Astrocyte of the cerebellum (primary cell): ENCODE measurements around the gene CIB1.
"Not testable (repeated sequence)": the region's sequence is repeated elsewhere in the genome, so short reads cannot be mapped to it uniquely, and the experiment has no call there.

Experiments used
- DNase-seq: peaks from one replicate; pipeline ENCODE4 v3.0.0-alpha.2; 2011; ENCODE audit warnings: low read depth
- H3K4me3 ChIP-seq: 2 replicates; pipeline ENCODE4 v1.5.1; 2011; ENCODE audit warnings: mild to moderate bottlenecking, low read depth, low read length, moderate library complexity
- in situ Hi-C: cut with HindIII; loops from 2 replicates; pipeline ENCODE4 v1.10.0; 2017; ENCODE audit warnings: low sequenced_read_pairs
- TF ChIP-seq, protein P1 (sequence below): IDR thresholded peaks from 2 replicates; pipeline ENCODE4 v1.5.1; 2012; ENCODE audit warnings: low read length, low read depth, moderate library complexity, mild to moderate bottlenecking; ENCODE audit errors: missing control alignments

The CIB1 gene

DNA sequence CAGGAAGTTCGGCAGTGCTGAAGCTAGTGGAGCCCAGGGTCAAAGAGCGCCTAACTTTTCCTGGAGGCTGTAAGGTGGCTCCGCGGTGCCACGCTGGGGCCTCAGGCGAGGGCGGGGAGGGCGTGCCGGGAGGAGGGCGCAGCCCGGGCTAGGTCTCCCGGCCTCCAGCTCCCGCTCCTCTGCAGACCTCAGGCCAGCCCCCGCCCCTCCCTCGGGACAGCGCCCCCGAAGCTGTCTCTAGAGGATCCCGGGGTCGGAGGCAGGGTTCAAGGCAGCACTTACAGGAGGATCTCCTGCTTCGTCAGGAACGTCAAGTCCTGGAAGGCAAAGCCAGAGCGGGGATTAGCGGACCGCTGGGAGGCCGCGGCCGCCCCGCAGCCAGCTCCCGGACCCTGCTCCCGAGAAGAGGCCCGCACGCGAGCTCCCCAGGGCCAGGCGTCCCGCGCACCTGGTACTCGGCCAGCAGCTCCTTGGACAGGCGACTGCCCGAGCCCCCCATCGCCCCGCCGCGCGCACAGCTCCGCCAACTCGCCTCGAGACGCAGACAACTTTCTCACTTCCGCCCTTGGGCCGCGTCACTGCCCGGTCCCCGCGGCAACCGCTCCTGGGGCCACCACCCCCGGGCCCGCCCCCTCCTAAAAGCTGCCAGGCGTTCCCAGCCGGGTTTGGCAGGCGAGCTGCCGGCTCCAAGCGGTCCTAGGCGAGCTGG lies at the start of gene CIB1:
CIB1 (minus strand) TSS at position 555 of the 709 bp plus-strand sequence; CDS start at position 499, 56 bp downstream.
- in situ Hi-C loops: no loop called here
- peak; percentile 91 for DNase-seq
- peak within 1 kb of the TSS; percentile 88 for H3K4me3 ChIP-seq
- TF ChIP-seq, protein P1, sequence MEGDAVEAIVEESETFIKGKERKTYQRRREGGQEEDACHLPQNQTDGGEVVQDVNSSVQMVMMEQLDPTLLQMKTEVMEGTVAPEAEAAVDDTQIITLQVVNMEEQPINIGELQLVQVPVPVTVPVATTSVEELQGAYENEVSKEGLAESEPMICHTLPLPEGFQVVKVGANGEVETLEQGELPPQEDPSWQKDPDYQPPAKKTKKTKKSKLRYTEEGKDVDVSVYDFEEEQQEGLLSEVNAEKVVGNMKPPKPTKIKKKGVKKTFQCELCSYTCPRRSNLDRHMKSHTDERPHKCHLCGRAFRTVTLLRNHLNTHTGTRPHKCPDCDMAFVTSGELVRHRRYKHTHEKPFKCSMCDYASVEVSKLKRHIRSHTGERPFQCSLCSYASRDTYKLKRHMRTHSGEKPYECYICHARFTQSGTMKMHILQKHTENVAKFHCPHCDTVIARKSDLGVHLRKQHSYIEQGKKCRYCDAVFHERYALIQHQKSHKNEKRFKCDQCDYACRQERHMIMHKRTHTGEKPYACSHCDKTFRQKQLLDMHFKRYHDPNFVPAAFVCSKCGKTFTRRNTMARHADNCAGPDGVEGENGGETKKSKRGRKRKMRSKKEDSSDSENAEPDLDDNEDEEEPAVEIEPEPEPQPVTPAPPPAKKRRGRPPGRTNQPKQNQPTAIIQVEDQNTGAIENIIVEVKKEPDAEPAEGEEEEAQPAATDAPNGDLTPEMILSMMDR: peak; percentile 51

DNA sequence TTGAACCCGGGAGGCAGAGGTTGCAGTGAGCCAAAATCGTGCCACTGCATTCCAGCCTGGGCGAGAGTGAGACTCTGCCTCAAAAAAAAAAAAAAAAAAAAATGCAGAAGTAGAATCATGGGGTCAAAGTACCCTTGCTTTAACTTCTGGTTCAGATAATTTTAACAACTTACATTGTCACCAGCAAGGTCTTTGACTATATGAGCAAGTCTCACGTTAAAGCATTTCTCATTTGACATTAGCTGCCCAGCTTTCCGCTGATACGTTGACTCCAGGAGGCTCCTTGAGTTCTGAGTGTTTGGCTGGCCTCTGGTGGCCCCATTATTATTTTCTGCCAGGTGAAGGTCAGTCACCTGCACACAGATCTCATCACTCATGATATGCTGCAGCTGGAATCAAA lies 47.9 kb upstream of the CIB1 start:
- H3K4me3 ChIP-seq, DNase-seq, in situ Hi-C loops: not testable (repeated sequence)

DNA sequence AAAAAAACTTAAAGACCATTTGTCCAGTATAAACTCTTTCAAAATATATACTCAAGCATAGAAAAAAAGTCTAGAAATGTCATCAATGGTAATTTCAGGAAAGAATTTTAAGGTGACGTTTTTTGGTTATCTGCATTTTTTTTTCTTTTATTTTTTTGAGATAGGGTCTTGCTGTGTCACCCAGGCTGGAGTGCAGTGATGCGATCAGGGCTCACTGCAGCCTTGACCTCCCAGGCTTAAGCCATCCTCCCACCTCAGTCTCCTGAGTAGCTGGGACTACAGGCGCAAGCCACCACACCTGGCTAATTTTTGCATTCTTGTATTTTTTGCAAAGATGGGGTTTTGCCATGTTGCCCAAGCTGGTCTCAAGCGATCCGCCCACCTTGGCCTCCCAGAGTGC lies 47.0 kb upstream of the CIB1 start:
- H3K4me3 ChIP-seq, DNase-seq, in situ Hi-C loops: not testable (repeated sequence)

DNA sequence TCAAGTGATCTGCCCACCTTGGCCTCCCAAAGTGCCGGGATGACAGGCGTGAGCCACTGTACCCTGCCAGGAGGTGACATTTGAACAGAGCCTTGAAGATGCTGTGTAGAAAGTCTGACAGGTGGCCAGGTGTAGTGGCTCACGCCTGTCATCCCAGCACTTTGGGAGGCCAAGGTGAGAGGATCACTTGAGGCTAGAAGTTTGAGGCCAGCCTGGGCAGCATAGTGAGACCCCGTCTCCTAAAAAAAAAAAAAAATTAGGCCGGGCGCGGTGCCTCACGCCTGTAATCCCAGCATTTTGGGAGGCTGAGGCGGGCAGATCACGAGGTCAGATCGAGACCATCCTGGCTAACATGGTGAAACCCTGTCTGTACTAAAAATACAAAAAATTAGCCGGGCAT lies 44.7 kb upstream of the CIB1 start:
- in situ Hi-C loops, H3K4me3 ChIP-seq, DNase-seq: not testable (repeated sequence)

DNA sequence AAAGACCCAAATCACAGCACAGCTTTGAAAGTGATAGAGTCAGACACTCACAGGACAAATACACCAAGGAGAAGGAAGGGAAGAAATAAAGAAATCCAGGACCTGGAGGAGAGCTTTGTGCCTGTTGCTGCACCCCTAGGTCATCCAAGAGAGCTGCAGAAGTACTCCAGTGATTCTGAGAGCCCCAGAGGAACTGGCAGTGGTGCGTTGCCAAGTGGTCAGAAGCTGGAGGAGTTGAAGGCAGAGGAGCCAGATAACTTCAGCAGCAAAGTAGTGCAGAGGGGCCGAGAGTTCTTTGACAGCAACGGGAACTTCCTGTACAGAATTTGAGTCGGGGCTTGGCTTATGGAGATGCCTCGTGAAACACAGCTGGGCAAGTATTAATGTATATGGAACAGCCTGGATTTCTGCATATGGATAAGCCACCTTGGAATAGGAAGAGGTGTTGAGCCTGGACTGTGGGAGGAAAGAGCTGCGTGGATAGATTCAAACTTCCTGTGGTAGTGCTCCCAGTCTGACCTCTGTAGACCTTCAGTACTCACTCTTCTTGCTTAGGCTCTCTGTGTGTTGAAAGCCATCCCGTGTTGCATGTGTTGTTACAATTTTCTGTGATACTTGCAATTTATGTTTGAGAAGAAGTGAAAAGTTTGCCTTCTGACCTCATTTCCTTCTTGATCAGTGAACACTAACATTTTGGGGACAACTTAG lies 37.9 kb upstream of the CIB1 start:
- DNase-seq: no peak
- no peak overlapping the region for H3K4me3 ChIP-seq
- in situ Hi-C loops: no loop called here
- TF ChIP-seq, protein P1: no peak

DNA sequence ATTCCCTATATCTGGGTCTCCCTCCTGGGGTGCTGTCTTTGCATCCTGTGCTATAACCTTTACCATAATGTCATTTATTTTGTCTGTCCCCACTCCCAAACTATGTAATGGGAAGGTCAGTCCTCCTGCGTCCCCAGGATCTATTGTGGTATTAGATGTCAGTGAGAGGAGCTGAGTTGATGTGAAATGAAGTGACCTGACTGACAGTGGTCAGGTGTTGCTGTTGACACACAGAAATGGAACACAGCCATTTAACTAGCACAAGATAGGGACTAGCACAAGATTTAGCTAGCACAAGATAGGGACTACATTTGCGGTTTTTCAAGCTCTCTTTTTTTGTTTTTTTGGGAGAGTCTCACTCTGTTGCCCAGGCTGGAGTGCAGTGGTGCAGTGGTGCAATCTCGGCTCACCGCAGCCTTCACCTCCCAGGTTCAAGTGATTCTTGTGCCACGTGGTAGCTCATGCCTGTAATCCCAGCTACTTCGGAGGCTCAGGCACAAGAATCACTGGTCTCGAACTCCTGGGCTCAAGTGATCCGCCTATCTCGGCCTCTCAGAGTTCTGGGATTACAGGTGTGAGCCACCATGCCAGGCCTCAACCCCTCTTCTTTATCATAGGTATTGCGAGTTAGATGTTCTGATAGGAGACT lies 36.9 kb upstream of the CIB1 start:
- in situ Hi-C loops: no loop called here
- TF ChIP-seq, protein P1: no peak
- no peak overlapping the region for H3K4me3 ChIP-seq
- DNase-seq: no peak

DNA sequence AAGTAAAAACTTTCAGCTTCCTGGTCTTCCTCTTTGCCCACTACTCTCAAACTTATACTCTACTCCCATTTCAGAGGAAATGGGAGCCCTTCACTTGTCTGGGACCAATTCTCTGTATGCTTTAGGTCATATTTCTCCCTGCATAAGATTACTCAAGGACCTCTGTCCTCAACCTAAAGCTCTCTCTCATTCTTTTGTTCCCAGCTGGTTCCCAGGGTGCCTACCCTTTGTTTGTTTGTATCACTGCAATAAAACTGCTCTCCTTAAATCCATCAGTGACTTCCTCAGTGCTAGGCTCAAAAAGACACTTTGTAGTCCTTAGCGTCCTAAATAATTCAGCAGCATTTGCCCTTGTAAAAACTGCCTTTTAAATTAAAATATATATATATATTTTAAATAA lies 34.7 kb upstream of the CIB1 start:
- no peak overlapping the region for H3K4me3 ChIP-seq
- in situ Hi-C loops: no loop called here
- TF ChIP-seq, protein P1: no peak
- DNase-seq: no peak

DNA sequence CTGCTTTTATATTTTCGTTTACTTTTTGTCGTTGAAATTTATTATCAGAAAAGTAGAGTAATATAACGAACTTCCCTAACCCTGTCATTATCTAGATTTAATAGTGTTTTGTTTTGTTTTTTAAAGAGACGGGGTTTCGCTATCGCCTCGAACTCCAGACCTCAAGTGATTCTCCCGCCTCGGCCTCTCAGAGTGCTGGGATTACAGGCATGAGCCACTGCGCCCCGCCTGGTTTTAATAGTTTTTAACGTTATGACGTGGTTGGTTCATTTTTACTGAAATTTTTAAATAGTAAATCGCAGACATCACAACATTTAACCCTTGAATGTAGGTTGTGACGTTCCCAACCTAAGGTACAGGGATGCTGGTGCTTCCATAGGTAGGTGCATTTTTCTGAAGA lies 32.7 kb upstream of the CIB1 start:
- TF ChIP-seq, protein P1: no peak
- H3K4me3 ChIP-seq: peak overlapping the region; percentile 71
- in situ Hi-C loops: no loop called here
- DNase-seq: no peak
